HG03457 (cell line): ENCODE data around the gene STARD3.

Source experiments
- ATAC-seq: cut with Tn5 transposase; IDR thresholded peaks from one replicate; pipeline ENCODE4 v1.9.1; 2021; ENCODE audit warnings: moderate number of reproducible peaks; ENCODE audit not compliant: unreplicated experiment

Gene STARD3

GRCh38 chr17:39669897-39670735 lies 33.2 kb downstream of the STARD3 start:
- no peak for ATAC-seq

GRCh38 chr17:39670746-39671145 lies 33.8 kb downstream of the STARD3 start:
- ATAC-seq: no peak

GRCh38 chr17:39671651-39672521 lies 34.9 kb downstream of the STARD3 start:
- no peak for ATAC-seq

- ATAC-seq: no peak
These were observed 35.8 kb downstream of the STARD3 start for GRCh38 chr17:39672522-39673334.

GRCh38 chr17:39673335-39674081 lies 36.6 kb downstream of the STARD3 start:
- no peak for ATAC-seq

GRCh38 chr17:39674179-39674578 lies 37.2 kb downstream of the STARD3 start:
- ATAC-seq: no peak

GRCh38 chr17:39674702-39675389 lies 37.9 kb downstream of the STARD3 start:
- ATAC-seq: no peak

GRCh38 chr17:39675390-39676082 lies 38.6 kb downstream of the STARD3 start:
- ATAC-seq: no peak

GRCh38 chr17:39676198-39676819 lies 39.4 kb downstream of the STARD3 start:
- no peak for ATAC-seq

GRCh38 chr17:39677072-39677471 lies 40.1 kb downstream of the STARD3 start:
- no peak for ATAC-seq

- ATAC-seq: no peak
These were observed 40.8 kb downstream of the STARD3 start for GRCh38 chr17:39677542-39678339.

GRCh38 chr17:39678340-39679116 lies 41.6 kb downstream of the STARD3 start:
- no peak for ATAC-seq

GRCh38 chr17:39679521-39680192 lies 42.7 kb downstream of the STARD3 start:
- no peak for ATAC-seq

GRCh38 chr17:39683295-39683939 lies 46.5 kb downstream of the STARD3 start:
- ATAC-seq: no peak

GRCh38 chr17:39684369-39685192 lies 47.6 kb downstream of the STARD3 start:
- ATAC-seq: no peak
